GM12878 (cell line): Measurements from ENCODE around the gene LRRC63.

Source experiments
- DPF2 ChIP-seq: fragments of 450-650 bp; IDR thresholded peaks from 2 replicates; pipeline ENCODE4 v1.6.1; 2017; ENCODE audit warnings: mild to moderate bottlenecking
- EZH2 ChIP-seq: IDR thresholded peaks from 2 replicates; pipeline ENCODE4 v1.6.1; 2012; ENCODE audit warnings: low read depth, mild to moderate bottlenecking, control low read depth, inconsistent platforms, low read length, borderline replicate concordance; ENCODE audit not compliant: control insufficient read depth
- IRF5 ChIP-seq: fragments of 450-650 bp; IDR thresholded peaks from 2 replicates; pipeline ENCODE4 v1.6.1; 2017; ENCODE audit warnings: borderline replicate concordance
- POLR2A ChIP-seq: IDR thresholded peaks from 2 replicates; pipeline ENCODE4 v1.6.1; 2011; ENCODE audit warnings: low read depth, mild to moderate bottlenecking, low read length
- SP1 ChIP-seq: IDR thresholded peaks from one replicate; pipeline ENCODE4 v1.6.1; 2011; ENCODE audit warnings: low read depth, low read length
- ZNF24 ChIP-seq: fragments of 450-650 bp; IDR thresholded peaks from 2 replicates; pipeline ENCODE4 v1.6.1; 2017; ENCODE audit warnings: antibody characterized with exemption, mild to moderate bottlenecking
- TF ChIP-seq, protein P1 (sequence below), 3 experiments: IDR thresholded peaks in 2 of 3; conservative IDR thresholded peaks in 1 of 3; 2 replicates each; pipeline ENCODE4 v1.5.1; 2011; ENCODE audit warnings: low read depth in 3 of 3, low read length in 3 of 3, mild to moderate bottlenecking in 3 of 3, control low read depth in 2 of 3, moderate library complexity in 2 of 3, inconsistent platforms in 1 of 3, mixed read lengths in 1 of 3; ENCODE audit not compliant: control insufficient read depth in 2 of 3, insufficient read depth in 1 of 3; ENCODE audit errors: extremely low read depth in 1 of 3

DNA sequence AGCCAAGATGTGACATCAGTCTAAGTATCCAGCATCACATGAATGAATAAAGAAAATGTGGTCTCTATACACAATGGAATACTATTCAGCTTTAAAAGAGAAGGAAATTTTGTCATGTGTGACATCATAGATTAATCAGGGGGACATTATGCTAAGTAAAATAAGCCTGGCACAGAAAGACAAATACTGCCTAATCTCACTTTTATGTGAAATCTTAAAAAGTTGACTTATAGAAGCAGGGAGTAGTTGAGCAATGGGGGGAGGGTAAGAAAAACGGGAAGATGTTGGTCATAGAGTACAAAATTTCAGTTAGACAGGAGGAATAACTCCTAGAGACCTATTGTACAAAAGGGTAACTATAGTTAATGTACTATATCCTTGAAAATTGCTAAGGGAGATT is 19.3 kb upstream of the LRRC63 start:
- TF ChIP-seq EZH2 (no peak), DPF2 (no peak), SP1 (no peak), IRF5 (no peak), ZNF24 (no peak), POLR2A (no peak)
- TF ChIP-seq, protein P1, sequence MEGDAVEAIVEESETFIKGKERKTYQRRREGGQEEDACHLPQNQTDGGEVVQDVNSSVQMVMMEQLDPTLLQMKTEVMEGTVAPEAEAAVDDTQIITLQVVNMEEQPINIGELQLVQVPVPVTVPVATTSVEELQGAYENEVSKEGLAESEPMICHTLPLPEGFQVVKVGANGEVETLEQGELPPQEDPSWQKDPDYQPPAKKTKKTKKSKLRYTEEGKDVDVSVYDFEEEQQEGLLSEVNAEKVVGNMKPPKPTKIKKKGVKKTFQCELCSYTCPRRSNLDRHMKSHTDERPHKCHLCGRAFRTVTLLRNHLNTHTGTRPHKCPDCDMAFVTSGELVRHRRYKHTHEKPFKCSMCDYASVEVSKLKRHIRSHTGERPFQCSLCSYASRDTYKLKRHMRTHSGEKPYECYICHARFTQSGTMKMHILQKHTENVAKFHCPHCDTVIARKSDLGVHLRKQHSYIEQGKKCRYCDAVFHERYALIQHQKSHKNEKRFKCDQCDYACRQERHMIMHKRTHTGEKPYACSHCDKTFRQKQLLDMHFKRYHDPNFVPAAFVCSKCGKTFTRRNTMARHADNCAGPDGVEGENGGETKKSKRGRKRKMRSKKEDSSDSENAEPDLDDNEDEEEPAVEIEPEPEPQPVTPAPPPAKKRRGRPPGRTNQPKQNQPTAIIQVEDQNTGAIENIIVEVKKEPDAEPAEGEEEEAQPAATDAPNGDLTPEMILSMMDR (IDR thresholded peaks at IDR 0.05 in 2 of 3, conservative IDR thresholded peaks at IDR 0.05 in 1 of 3; ENCODE audit: control insufficient read depth in 2 of 3, extremely low read depth in 1 of 3, insufficient read depth in 1 of 3, low read depth in 3 of 3, low read length in 3 of 3): no peak
